K562 (cell line): ENCODE data around the gene CNOT10. TPM values are rescaled to one million over a fixed set of nuclear protein-coding genes. Genes with fewer than 3 reads are reported as not detected.

Source experiments
- ATF7 ChIP-seq: fragments of 450-650 bp; IDR thresholded peaks from 2 replicates; pipeline ENCODE4 v1.7.1; 2014; ENCODE audit warnings: mild to moderate bottlenecking, moderate library complexity
- DACH1 ChIP-seq: fragments of 450-650 bp; IDR thresholded peaks from 2 replicates; pipeline ENCODE4 v1.6.1; 2018; ENCODE audit not compliant: partially characterized antibody
- DDX20 ChIP-seq: fragments of 450-650 bp; IDR thresholded peaks from 2 replicates; pipeline ENCODE4 v1.6.1; 2016; ENCODE audit warnings: missing genetic modification characterization, low read depth, mild to moderate bottlenecking, missing compliant biosample characterization, moderate library complexity
- ELF4 ChIP-seq: fragments of 450-650 bp; formaldehyde crosslinking; IDR thresholded peaks from 2 replicates; pipeline ENCODE4 v1.4.0; 2022; ENCODE audit warnings: missing genetic modification characterization
- EZH2 ChIP-seq: IDR thresholded peaks from 2 replicates; pipeline ENCODE4 v1.6.1; 2012; ENCODE audit warnings: low read depth, mild to moderate bottlenecking, inconsistent platforms, low read length, borderline replicate concordance
- GTF2B ChIP-seq: IDR thresholded peaks from 2 replicates; pipeline ENCODE4 v1.6.1; 2011; ENCODE audit not compliant: insufficient read length; ENCODE audit errors: extremely low read depth
- GTF2E2 ChIP-seq: fragments of 200-800 bp; sonication (Bioruptor generic); IDR thresholded peaks from 2 replicates; pipeline ENCODE4 v1.6.1; 2016; ENCODE audit warnings: missing genetic modification characterization, missing compliant biosample characterization
- HLTF ChIP-seq: fragments of 450-650 bp; IDR thresholded peaks from 2 replicates; pipeline ENCODE4 v1.6.1; 2016
- HMBOX1 ChIP-seq: sonication (generic); IDR thresholded peaks from 2 replicates; pipeline ENCODE4 v1.6.1; 2016
- ILK ChIP-seq: fragments of 450-650 bp; IDR thresholded peaks from 2 replicates; pipeline ENCODE4 v1.6.1; 2016; ENCODE audit warnings: missing genetic modification characterization, low read depth, mild to moderate bottlenecking, missing compliant biosample characterization, moderate library complexity, borderline replicate concordance
- POLR2H ChIP-seq: IDR thresholded peaks from 2 replicates; pipeline ENCODE4 v1.6.1; 2016; ENCODE audit warnings: missing genetic modification characterization, low read depth, mild to moderate bottlenecking, control low read depth, missing compliant biosample characterization, moderate library complexity
- RFX7 ChIP-seq: fragments of 250-450 bp; sonication (Bioruptor Pico); IDR thresholded peaks from 2 replicates; pipeline ENCODE4 v1.5.1; 2021; ENCODE audit warnings: mild to moderate bottlenecking
- TCFL5 ChIP-seq: fragments of 250-450 bp; sonication (Bioruptor Pico); conservative IDR thresholded peaks from 2 replicates; pipeline ENCODE4 v1.6.1; 2021; ENCODE audit warnings: mild to moderate bottlenecking, moderate library complexity, matching md5 sums
- U2AF1 ChIP-seq: fragments of 200-400 bp; formaldehyde crosslinking; optimal IDR thresholded peaks from 2 replicates; pipeline ENCODE3; 2017; ENCODE audit warnings: mild to moderate bottlenecking, low read depth, low read length, moderate library complexity
- WHSC1 ChIP-seq: IDR thresholded peaks from one replicate; pipeline ENCODE4 v1.6.1; 2012; ENCODE audit warnings: low read length, control low read depth, inconsistent platforms
- ZNF436 ChIP-seq: fragments of 250-450, 450-650 bp; sonication (Bioruptor Pico); formaldehyde crosslinking; IDR thresholded peaks from 2 replicates; pipeline ENCODE4 v1.7.0; 2020; ENCODE audit warnings: mild to moderate bottlenecking
- ZNF589 ChIP-seq: fragments of 200-800 bp; sonication (Bioruptor generic); IDR thresholded peaks from 2 replicates; pipeline ENCODE4 v1.6.1; 2016; ENCODE audit warnings: low read depth, missing genetic modification characterization, missing compliant biosample characterization
- ZNF76 ChIP-seq: fragments of 250-450 bp; sonication (Bioruptor Pico); IDR thresholded peaks from 2 replicates; pipeline ENCODE4 v1.4.0; 2020; ENCODE audit warnings: mild to moderate bottlenecking, moderate library complexity, borderline replicate concordance
- ZSCAN29 ChIP-seq: fragments of 450-650 bp; IDR thresholded peaks from 2 replicates; pipeline ENCODE4 v1.6.1; 2017
- polyA plus RNA-seq, 8 experiments: library from polyadenylated mRNA; depleted of rRNA in 4 of 8; stranded (reverse) in 5 of 8; unstranded in 3 of 8; fragments of >200 nt; fragmentation: Nextera tagmentation in 2 of 8; fragmentation: Illumina TruSeq in 1 of 8; extraction: Ambion mirVana in 2 of 8; extraction: Trizol in 1 of 8; gene quantifications; 2 replicates each; pipeline versions ENCODE4 v1.2.1 to v1.2.3, GENCODE V29; 2011 to 2014; ENCODE audit warnings: inconsistent platforms in 1 of 8, missing spikeins in 1 of 8
- total RNA-seq, 7 experiments: library from RNA; depleted of rRNA in 6 of 7; stranded (reverse); fragments of >200 nt in 6 of 7; fragmentation: Illumina TruSeq in 2 of 7; extraction: Trizol in 2 of 7; gene quantifications; 2 replicates each; pipeline versions ENCODE4 v1.2.1 to v1.2.3, GENCODE V29; 2011 to 2021; ENCODE audit warnings: low replicate concordance in 1 of 7
- TF ChIP-seq, protein P1 (sequence below): fragments of 250-450 bp; sonication (Bioruptor Pico); IDR thresholded peaks from 2 replicates; pipeline ENCODE4 v1.4.0; 2020; ENCODE audit warnings: mild to moderate bottlenecking, moderate library complexity, borderline replicate concordance
- TF ChIP-seq, protein P2 (sequence below): sonication (generic); formaldehyde crosslinking; IDR thresholded peaks from 2 replicates; pipeline ENCODE4 v1.8.0; 2022; ENCODE audit warnings: mild to moderate bottlenecking, missing genetic modification reagents

CNOT10 gene
- total and polyA plus RNA-seq, 9 of the 15 experiments (the other 6 are each of a cell fraction or from before 2014, with no cell fraction given), result 35.7 to 114 (median 81.9) TPM

DNA sequence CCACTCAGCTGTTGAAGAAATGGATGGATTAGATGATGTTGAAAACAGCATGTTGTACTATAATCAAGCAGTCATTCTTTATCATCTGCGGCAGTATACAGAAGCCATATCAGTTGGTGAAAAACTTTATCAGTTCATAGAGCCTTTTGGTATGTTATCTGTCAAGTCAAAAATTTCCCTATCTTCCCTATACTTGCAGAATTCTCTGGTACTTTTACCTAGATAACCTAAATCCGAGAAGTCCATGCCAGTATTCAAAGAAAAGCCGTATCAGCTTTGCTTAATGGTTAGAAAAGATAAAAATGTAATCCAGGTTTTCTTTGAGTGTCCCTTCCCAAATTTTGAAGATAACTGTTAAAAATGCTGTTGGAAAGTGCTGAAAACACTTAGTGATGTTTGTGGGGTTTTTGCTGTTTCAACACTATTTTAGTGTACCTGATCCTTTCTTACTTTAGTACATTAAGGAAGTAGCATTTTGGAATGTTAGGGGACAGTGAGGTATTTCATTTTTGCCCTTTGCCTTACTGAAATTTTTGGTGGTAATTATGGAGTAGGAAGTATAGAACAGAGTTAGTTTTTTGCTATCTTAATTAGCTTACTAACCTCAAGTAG is 23.8 kb downstream of the CNOT10 start (continued):
- no peak for TF ChIP-seq U2AF1
- no peak for TF ChIP-seq ZNF436 (CRISPR knock-in tag)
- no peak for TF ChIP-seq RFX7 (CRISPR knock-in tag)
- TF ChIP-seq, protein P1, sequence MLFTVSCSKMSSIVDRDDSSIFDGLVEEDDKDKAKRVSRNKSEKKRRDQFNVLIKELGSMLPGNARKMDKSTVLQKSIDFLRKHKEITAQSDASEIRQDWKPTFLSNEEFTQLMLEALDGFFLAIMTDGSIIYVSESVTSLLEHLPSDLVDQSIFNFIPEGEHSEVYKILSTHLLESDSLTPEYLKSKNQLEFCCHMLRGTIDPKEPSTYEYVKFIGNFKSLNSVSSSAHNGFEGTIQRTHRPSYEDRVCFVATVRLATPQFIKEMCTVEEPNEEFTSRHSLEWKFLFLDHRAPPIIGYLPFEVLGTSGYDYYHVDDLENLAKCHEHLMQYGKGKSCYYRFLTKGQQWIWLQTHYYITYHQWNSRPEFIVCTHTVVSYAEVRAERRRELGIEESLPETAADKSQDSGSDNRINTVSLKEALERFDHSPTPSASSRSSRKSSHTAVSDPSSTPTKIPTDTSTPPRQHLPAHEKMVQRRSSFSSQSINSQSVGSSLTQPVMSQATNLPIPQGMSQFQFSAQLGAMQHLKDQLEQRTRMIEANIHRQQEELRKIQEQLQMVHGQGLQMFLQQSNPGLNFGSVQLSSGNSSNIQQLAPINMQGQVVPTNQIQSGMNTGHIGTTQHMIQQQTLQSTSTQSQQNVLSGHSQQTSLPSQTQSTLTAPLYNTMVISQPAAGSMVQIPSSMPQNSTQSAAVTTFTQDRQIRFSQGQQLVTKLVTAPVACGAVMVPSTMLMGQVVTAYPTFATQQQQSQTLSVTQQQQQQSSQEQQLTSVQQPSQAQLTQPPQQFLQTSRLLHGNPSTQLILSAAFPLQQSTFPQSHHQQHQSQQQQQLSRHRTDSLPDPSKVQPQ (CRISPR knock-in tag), result 0 out of 2 replicates have a peak, but pooled peaks have one; percentile 24
- TF ChIP-seq ZNF76, result no peak
- peak; percentile 81 for TF ChIP-seq GTF2E2 (tag)
- TF ChIP-seq DACH1, result no peak
- TF ChIP-seq TCFL5, result no peak
- 0 out of 2 replicates have a peak, but pooled peaks have one; percentile 5 for TF ChIP-seq ELF4 (CRISPR knock-in tag)
- TF ChIP-seq GTF2B, result no peak
- TF ChIP-seq WHSC1, result no peak
- no peak for TF ChIP-seq ATF7
- TF ChIP-seq ZNF589 (CRISPR knock-in tag), result no peak
- 0 out of 2 replicates have a peak, but pooled peaks have one; percentile 17 for TF ChIP-seq POLR2H (tag)
- no peak for TF ChIP-seq ILK (tag)
- no peak for TF ChIP-seq ZSCAN29
- TF ChIP-seq, protein P2, sequence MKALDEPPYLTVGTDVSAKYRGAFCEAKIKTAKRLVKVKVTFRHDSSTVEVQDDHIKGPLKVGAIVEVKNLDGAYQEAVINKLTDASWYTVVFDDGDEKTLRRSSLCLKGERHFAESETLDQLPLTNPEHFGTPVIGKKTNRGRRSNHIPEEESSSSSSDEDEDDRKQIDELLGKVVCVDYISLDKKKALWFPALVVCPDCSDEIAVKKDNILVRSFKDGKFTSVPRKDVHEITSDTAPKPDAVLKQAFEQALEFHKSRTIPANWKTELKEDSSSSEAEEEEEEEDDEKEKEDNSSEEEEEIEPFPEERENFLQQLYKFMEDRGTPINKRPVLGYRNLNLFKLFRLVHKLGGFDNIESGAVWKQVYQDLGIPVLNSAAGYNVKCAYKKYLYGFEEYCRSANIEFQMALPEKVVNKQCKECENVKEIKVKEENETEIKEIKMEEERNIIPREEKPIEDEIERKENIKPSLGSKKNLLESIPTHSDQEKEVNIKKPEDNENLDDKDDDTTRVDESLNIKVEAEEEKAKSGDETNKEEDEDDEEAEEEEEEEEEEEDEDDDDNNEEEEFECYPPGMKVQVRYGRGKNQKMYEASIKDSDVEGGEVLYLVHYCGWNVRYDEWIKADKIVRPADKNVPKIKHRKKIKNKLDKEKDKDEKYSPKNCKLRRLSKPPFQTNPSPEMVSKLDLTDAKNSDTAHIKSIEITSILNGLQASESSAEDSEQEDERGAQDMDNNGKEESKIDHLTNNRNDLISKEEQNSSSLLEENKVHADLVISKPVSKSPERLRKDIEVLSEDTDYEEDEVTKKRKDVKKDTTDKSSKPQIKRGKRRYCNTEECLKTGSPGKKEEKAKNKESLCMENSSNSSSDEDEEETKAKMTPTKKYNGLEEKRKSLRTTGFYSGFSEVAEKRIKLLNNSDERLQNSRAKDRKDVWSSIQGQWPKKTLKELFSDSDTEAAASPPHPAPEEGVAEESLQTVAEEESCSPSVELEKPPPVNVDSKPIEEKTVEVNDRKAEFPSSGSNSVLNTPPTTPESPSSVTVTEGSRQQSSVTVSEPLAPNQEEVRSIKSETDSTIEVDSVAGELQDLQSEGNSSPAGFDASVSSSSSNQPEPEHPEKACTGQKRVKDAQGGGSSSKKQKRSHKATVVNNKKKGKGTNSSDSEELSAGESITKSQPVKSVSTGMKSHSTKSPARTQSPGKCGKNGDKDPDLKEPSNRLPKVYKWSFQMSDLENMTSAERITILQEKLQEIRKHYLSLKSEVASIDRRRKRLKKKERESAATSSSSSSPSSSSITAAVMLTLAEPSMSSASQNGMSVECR (CRISPR knock-in tag), result no peak
- no peak for TF ChIP-seq DDX20
- no peak for TF ChIP-seq HLTF
- TF ChIP-seq HMBOX1, result peak; percentile 35; the same call in 1 of the 2 replicates
- no peak for TF ChIP-seq EZH2
